Measurements from ENCODE around the gene RAD51B. TPM values are rescaled to one million over a fixed set of nuclear protein-coding genes. Genes with fewer than 3 reads are reported as not detected.

RAD51B gene
- total RNA-seq, 1 experiment from 2014 or later = 8.5 TPM

GRCh38 chr14:68451696-68452373 is 632.3 kb downstream of the RAD51B start:
- BruUV-seq (replicated peaks) = no TSS peak
- TF ChIP-seq CTCF (IDR thresholded peaks at IDR 0.05) (no peak), POLR2AphosphoS5 (IDR thresholded peaks at IDR 0.05; ENCODE audit: low read depth, low read length) (no peak), SIN3A (IDR thresholded peaks at IDR 0.05; ENCODE audit: borderline replicate concordance, insufficient read depth, low read depth, low read length) (no peak), TCF7L2 (IDR thresholded peaks at IDR 0.05; ENCODE audit: low read depth, low read length) (no peak)
- TF ChIP-seq, protein P1, sequence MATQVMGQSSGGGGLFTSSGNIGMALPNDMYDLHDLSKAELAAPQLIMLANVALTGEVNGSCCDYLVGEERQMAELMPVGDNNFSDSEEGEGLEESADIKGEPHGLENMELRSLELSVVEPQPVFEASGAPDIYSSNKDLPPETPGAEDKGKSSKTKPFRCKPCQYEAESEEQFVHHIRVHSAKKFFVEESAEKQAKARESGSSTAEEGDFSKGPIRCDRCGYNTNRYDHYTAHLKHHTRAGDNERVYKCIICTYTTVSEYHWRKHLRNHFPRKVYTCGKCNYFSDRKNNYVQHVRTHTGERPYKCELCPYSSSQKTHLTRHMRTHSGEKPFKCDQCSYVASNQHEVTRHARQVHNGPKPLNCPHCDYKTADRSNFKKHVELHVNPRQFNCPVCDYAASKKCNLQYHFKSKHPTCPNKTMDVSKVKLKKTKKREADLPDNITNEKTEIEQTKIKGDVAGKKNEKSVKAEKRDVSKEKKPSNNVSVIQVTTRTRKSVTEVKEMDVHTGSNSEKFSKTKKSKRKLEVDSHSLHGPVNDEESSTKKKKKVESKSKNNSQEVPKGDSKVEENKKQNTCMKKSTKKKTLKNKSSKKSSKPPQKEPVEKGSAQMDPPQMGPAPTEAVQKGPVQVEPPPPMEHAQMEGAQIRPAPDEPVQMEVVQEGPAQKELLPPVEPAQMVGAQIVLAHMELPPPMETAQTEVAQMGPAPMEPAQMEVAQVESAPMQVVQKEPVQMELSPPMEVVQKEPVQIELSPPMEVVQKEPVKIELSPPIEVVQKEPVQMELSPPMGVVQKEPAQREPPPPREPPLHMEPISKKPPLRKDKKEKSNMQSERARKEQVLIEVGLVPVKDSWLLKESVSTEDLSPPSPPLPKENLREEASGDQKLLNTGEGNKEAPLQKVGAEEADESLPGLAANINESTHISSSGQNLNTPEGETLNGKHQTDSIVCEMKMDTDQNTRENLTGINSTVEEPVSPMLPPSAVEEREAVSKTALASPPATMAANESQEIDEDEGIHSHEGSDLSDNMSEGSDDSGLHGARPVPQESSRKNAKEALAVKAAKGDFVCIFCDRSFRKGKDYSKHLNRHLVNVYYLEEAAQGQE (IDR thresholded peaks at IDR 0.05; ENCODE audit: insufficient read depth in 1 of 2, low read depth in 2 of 2, low read length in 1 of 2) = no peak
- ATAC-seq (no peak), DNase-seq (ENCODE audit: low read depth, low spot score) (no peak)
- Histone ChIP-seq H3K4me1 (ENCODE audit: control insufficient read depth, insufficient read depth, low read length) (no peaks in the 10 kb centered on the region), H3K36me3 (ENCODE audit: control insufficient read depth, insufficient read depth, low read length) (no peaks in the 10 kb centered on the region), H3K27me3 (ENCODE audit: control insufficient read depth, insufficient read depth, low read length) (no peaks in the 10 kb centered on the region), H3K27ac (ENCODE audit: low read length) (peak overlapping the region; percentile 29; the same call in 1 of the 2 replicates), H3K9me3 (ENCODE audit: control insufficient read depth, insufficient read depth, low read depth, low read length) (no peaks in the 10 kb centered on the region), H3K4me3 (ENCODE audit: low read depth in 2 of 2, low read length in 2 of 2) (no peak overlapping the region)
- in situ Hi-C loops (cut with HindIII; ENCODE audit: low pct_unique_long_range_greater_than_20kb, low sequenced_read_pairs) = no loop called here
- POLR2A ChIA-PET = no interaction called here
- CTCF ChIA-PET = interaction anchor here (0.5 to 0.6 kb wide), 2 partner anchors 46 to 551 kb away, joined by 4 to 11 read pairs; no protein-coding TSS in a partner anchor
- intact Hi-C loops (cut with micrococcal nuclease; ENCODE audit: unreplicated experiment) = loop anchor here (10.0 kb wide), 1 partner anchor 197 kb away; no protein-coding TSS in a partner anchor

DNA sequence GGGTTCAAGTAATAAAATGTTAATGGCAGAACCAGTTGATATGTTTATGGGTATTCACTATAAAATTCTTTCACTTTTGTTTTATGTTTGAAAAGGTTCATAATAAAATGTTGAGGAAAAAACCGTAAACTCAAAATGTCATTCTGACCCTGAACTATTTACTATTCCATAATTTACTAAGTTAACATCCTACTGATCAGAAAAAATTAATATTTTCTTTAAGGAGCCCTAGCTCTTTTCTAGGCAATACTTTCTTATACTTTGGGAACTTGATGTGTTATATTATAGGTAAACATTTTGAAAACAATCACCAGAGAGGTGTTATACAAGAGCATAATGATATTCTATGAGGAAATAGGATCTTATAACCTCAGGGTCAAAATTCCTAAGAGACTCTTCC is 638.7 kb downstream of the RAD51B start:
- no TSS peak for BruUV-seq (replicated peaks)
- POLR2A ChIA-PET = interaction anchor here (0.7 kb wide), 1 partner anchor 93 kb away, joined by 4 read pairs; no protein-coding TSS in a partner anchor
- ATAC-seq (no peak), DNase-seq (ENCODE audit: low read depth, low spot score) (no peak)
- CTCF ChIA-PET = no interaction called here
- no peak for TF ChIP-seq CTCF (IDR thresholded peaks at IDR 0.05)
- TF ChIP-seq POLR2AphosphoS5 (IDR thresholded peaks at IDR 0.05; ENCODE audit: low read depth, low read length) = no peak
- TF ChIP-seq SIN3A (IDR thresholded peaks at IDR 0.05; ENCODE audit: borderline replicate concordance, insufficient read depth, low read depth, low read length) = no peak
- TF ChIP-seq TCF7L2 (IDR thresholded peaks at IDR 0.05; ENCODE audit: low read depth, low read length) = no peak
- TF ChIP-seq, protein P1 (IDR thresholded peaks at IDR 0.05; ENCODE audit: insufficient read depth in 1 of 2, low read depth in 2 of 2, low read length in 1 of 2) = no peak
- in situ Hi-C loops (cut with HindIII; ENCODE audit: low pct_unique_long_range_greater_than_20kb, low sequenced_read_pairs) = no loop called here
- H3K4me3 ChIP-seq (ENCODE audit: low read depth in 2 of 2, low read length in 2 of 2) = no peak overlapping the region
- peak overlapping the region; percentile 87 for H3K27ac ChIP-seq (ENCODE audit: low read length)
- no peaks in the 10 kb centered on the region for H3K27me3 ChIP-seq (ENCODE audit: control insufficient read depth, insufficient read depth, low read length)
- no peaks in the 10 kb centered on the region for H3K36me3 ChIP-seq (ENCODE audit: control insufficient read depth, insufficient read depth, low read length)
- peaks cover 19% of the 10 kb centered on the region for H3K4me1 ChIP-seq (ENCODE audit: control insufficient read depth, insufficient read depth, low read length)
- intact Hi-C loops (cut with micrococcal nuclease; ENCODE audit: unreplicated experiment) = loop anchor here (10.0 kb wide), 1 partner anchor 203 kb away; no protein-coding TSS in a partner anchor
- no peaks in the 10 kb centered on the region for H3K9me3 ChIP-seq (ENCODE audit: control insufficient read depth, insufficient read depth, low read depth, low read length)
